RWPE2 (cell line): ENCODE data around the gene SPRY1.

Experiments used
- ATAC-seq: fragments of 200-7000 bp; cut with Tn5 transposase; 3 replicates; pipeline ENCODE4 v1.9.1; 2021; ENCODE audit warnings: low read depth
- DNase-seq: peaks from one replicate; pipeline ENCODE4 v3.0.0-alpha.2; 2020; ENCODE audit warnings: low spot score
- H3K27ac ChIP-seq: fragments of 450-650 bp; 2 replicates; pipeline ENCODE4 v1.5.1; 2017; ENCODE audit warnings: mild to moderate bottlenecking; ENCODE audit not compliant: poor library complexity, severe bottlenecking
- H3K27me3 ChIP-seq: fragments of 250-450 bp; sonication (Bioruptor Pico); 2 replicates; pipeline ENCODE4 v1.5.1; 2021; ENCODE audit warnings: mild to moderate bottlenecking, moderate library complexity; ENCODE audit not compliant: insufficient read depth, poor library complexity, severe bottlenecking
- H3K36me3 ChIP-seq: fragments of 250-450 bp; sonication (Bioruptor Pico); 2 replicates; pipeline ENCODE4 v1.5.1; 2020; ENCODE audit warnings: low read depth, mild to moderate bottlenecking, moderate library complexity
- H3K4me1 ChIP-seq: fragments of 250-450 bp; sonication (Bioruptor Pico); 2 replicates; pipeline ENCODE4 v1.5.1; 2021; ENCODE audit warnings: mild to moderate bottlenecking, moderate library complexity; ENCODE audit not compliant: insufficient read depth, poor library complexity, severe bottlenecking
- H3K4me3 ChIP-seq: fragments of 250-450 bp; sonication (Bioruptor Pico); 2 replicates; pipeline ENCODE4 v1.5.1; 2021; ENCODE audit warnings: mild to moderate bottlenecking, moderate library complexity; ENCODE audit not compliant: severe bottlenecking
- H3K9me3 ChIP-seq: fragments of 250-450 bp; sonication (Bioruptor Pico); 2 replicates; pipeline ENCODE4 v1.5.1; 2021; ENCODE audit warnings: mild to moderate bottlenecking, moderate library complexity; ENCODE audit not compliant: severe bottlenecking
- TF ChIP-seq, protein P1 (sequence below): fragments of 450-650 bp; IDR thresholded peaks from one replicate; pipeline ENCODE4 v1.5.1; 2017; ENCODE audit warnings: mild to moderate bottlenecking, moderate library complexity; ENCODE audit not compliant: poor library complexity, severe bottlenecking

SPRY1 gene

DNA sequence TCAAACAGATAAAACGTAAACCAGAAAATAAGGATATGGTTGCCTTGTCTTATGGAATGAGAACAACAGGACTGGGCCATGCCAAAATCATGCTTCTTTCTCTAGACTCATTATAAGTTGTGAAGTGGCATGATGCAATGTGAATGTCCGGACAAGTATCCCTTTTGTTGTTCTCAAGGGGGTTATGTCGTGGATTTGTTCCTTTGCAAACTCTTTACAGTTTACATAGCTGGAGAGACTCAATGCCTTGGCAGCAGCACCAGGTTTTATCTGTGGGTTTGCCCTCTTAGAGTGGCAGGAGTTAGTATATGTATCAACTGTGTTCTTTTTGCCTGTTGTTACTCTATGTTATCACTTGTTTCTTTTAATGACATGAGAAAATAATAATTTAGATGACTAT lies 41.4 kb downstream of the SPRY1 start:
- Histone ChIP-seq H3K4me3 (no peak overlapping the region), H3K36me3 (no peaks in the 10 kb centered on the region), H3K4me1 (no peaks in the 10 kb centered on the region), H3K27ac (no peak overlapping the region), H3K9me3 (no peaks in the 10 kb centered on the region), H3K27me3 (no peaks in the 10 kb centered on the region)
- DNase-seq (no peak), ATAC-seq (no peak)
- TF ChIP-seq, protein P1, sequence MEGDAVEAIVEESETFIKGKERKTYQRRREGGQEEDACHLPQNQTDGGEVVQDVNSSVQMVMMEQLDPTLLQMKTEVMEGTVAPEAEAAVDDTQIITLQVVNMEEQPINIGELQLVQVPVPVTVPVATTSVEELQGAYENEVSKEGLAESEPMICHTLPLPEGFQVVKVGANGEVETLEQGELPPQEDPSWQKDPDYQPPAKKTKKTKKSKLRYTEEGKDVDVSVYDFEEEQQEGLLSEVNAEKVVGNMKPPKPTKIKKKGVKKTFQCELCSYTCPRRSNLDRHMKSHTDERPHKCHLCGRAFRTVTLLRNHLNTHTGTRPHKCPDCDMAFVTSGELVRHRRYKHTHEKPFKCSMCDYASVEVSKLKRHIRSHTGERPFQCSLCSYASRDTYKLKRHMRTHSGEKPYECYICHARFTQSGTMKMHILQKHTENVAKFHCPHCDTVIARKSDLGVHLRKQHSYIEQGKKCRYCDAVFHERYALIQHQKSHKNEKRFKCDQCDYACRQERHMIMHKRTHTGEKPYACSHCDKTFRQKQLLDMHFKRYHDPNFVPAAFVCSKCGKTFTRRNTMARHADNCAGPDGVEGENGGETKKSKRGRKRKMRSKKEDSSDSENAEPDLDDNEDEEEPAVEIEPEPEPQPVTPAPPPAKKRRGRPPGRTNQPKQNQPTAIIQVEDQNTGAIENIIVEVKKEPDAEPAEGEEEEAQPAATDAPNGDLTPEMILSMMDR = no peak

DNA sequence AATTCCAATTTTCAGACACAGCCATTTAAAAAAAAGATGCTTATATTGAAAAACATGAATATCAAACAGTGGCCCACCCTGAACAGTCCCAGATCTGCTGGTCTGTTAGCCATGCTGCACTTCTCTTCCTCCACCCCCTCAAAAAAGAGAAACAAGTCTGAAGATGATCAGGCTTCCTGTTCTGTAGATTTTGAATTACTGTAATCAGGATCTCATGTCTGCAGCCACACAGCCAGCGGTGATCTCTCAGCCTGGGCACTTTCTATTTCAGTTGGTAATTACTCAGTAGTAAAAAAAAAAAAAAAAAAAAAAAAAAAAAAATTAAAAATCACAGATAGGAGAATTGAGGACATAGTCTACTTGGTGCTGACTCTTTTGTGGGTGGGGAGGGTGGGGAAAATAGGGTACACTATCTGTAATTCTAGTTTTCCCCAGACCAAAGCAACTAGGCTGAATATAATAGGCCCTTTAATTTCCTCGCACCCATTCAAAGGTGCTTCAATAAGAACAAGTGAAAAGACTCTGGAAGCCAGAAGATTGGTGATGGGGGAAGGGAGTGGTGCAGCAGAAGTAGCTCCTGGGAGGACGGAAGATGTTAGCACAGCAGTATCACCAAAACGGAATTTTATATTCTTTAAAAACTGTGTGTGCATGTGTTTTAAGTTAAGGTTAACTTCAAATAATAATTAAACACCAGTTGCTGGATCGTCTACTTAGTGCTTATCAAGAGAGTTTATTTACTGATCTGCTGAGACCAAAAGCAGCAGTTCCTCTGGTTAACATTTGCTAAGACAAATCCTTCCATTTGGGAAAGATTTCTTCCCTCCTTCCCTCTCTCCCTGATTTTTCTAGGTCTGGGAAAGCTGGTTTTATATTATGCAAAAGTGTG lies 47.0 kb downstream of the SPRY1 start:
- Histone ChIP-seq H3K27ac (no peak overlapping the region), H3K9me3 (no peaks in the 10 kb centered on the region), H3K4me3 (no peak overlapping the region), H3K27me3 (no peaks in the 10 kb centered on the region), H3K36me3 (no peaks in the 10 kb centered on the region), H3K4me1 (no peaks in the 10 kb centered on the region)
- TF ChIP-seq, protein P1 = no peak
- DNase-seq (no peak), ATAC-seq (no peak)

DNA sequence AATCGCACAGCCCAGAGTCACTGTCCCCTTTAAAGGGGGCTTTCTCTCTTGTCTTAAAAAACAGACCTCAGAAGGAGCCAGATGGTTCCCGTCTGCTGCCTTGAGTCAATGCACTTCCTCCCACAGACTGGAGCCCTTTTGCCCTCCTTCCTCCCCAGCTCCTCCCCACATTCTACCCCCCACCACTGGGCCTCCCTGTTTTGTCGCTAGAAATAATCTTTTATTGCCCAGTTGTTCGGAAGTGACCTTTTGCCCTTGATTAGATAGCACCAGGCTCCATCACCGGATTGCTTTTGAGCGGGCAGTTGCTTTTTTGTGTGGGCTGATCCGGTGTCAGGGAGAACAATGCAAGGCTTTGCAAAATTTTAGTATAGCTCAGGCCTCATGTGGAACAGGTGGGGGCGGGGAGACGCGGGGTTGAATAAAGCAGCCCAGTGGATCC lies 47.7 kb downstream of the SPRY1 start:
- TF ChIP-seq, protein P1 = no peak
- Histone ChIP-seq H3K4me1 (no peaks in the 10 kb centered on the region), H3K36me3 (no peaks in the 10 kb centered on the region), H3K27ac (no peak overlapping the region), H3K4me3 (no peak overlapping the region), H3K9me3 (no peaks in the 10 kb centered on the region), H3K27me3 (no peaks in the 10 kb centered on the region)
- DNase-seq (no peak), ATAC-seq (no peak)

DNA sequence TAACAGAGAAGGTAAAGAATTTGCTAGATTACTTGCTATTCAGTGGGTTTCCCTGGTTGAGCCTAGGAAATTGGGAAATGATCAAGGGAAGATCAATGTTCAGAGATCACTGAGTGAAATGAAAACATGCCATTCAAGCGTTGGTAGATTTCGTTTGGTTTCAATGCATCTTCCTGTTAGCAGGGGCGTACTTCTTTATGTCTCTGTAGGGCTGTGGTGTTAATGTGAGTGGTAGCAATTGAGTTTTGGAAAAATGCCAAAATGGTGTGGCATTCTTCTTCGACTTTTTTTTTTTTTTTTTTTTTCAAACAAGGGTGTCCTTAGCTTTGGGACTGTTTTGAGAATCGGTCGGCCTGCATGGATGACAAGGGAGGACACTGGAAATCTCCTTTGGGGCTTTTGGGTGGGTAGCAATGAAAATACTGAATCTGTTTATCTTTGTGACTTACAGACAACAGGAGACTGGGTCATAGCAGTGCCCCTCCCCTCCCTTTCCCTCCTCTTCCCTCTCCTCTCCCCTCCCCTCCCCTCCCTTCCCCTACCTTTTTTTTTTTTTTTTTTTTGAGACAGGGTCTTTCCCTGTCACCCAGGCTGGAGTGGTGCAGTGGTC lies 50.4 kb downstream of the SPRY1 start:
- TF ChIP-seq, protein P1 = no peak
- Histone ChIP-seq H3K36me3 (no peaks in the 10 kb centered on the region), H3K4me3 (no peak overlapping the region), H3K27ac (no peak overlapping the region), H3K4me1 (no peaks in the 10 kb centered on the region), H3K9me3 (no peaks in the 10 kb centered on the region), H3K27me3 (no peaks in the 10 kb centered on the region)
- ATAC-seq (no peak), DNase-seq (no peak)

DNA sequence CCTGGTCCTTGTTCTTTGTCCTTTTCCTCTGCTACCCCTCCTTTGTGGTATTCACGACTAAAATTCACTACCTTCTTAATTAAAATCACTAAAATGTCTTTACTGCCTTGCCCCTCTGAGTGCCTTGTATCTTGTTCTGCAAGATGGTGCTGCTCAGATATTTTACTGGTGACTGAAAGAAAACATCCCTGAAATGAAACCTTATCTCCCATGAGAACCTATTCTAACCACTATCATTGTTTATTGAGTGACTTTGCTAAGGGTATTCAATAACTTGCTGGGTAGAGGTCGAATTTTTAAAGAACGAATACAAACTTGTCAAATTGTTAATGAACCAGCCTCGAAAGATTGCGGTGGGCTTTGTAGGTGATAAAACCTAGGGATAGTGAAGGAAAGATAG lies 52.8 kb downstream of the SPRY1 start:
- Histone ChIP-seq H3K36me3 (no peaks in the 10 kb centered on the region), H3K27ac (no peak overlapping the region), H3K4me1 (no peaks in the 10 kb centered on the region), H3K27me3 (no peaks in the 10 kb centered on the region), H3K4me3 (no peak overlapping the region), H3K9me3 (no peaks in the 10 kb centered on the region)
- ATAC-seq (no peak), DNase-seq (no peak)
- TF ChIP-seq, protein P1 = no peak
